Loucy (cell line): ENCODE measurements around the gene TBX3.

Experiments used
- H2AFZ ChIP-seq: fragments of 200-600 bp; sonication (generic); 2 replicates; pipeline ENCODE4 v1.6.0; 2016; ENCODE audit warnings: antibody characterized with exemption, mild to moderate bottlenecking, low read length, moderate library complexity
- H3F3A ChIP-seq: fragments of 200-600 bp; 2 replicates; pipeline ENCODE4 v1.6.0; 2016; ENCODE audit warnings: antibody characterized with exemption, low read depth, mild to moderate bottlenecking
- H3K27me3 ChIP-seq: fragments of 200-600 bp; sonication (generic); 2 replicates; pipeline ENCODE4 v1.6.1; 2014; ENCODE audit warnings: low read length, mild to moderate bottlenecking; ENCODE audit not compliant: insufficient read depth, poor library complexity, severe bottlenecking
- H3K36me3 ChIP-seq: fragments of 200-600 bp; sonication (generic); 2 replicates; pipeline ENCODE4 v1.6.1; 2016; ENCODE audit warnings: low read length; ENCODE audit not compliant: insufficient read depth
- H3K4me1 ChIP-seq: fragments of 200-600 bp; sonication (generic); 2 replicates; pipeline ENCODE4 v1.5.1; 2014; ENCODE audit warnings: low read length, mild to moderate bottlenecking; ENCODE audit not compliant: insufficient read depth, poor library complexity, severe bottlenecking
- H3K4me2 ChIP-seq: fragments of 200-600 bp; sonication (generic); 2 replicates; pipeline ENCODE4 v1.6.0; 2014; ENCODE audit warnings: antibody characterized with exemption, low read length, low read depth, mild to moderate bottlenecking; ENCODE audit not compliant: poor library complexity, severe bottlenecking
- H3K4me3 ChIP-seq: fragments of 200-600 bp; sonication (generic); 2 replicates; pipeline ENCODE4 v1.5.1; 2014; ENCODE audit warnings: low read length, mild to moderate bottlenecking, mixed read lengths; ENCODE audit not compliant: poor library complexity, severe bottlenecking
- H3K79me2 ChIP-seq: fragments of 200-600 bp; sonication (generic); 2 replicates; pipeline ENCODE4 v1.6.1; 2014; ENCODE audit warnings: low read length; ENCODE audit not compliant: insufficient read depth
- H3K9ac ChIP-seq: fragments of 200-600 bp; sonication (generic); 2 replicates; pipeline ENCODE4 v1.6.0; 2014; ENCODE audit warnings: mild to moderate bottlenecking, low read depth, low read length, moderate library complexity; ENCODE audit not compliant: poor library complexity, severe bottlenecking
- H3K9me2 ChIP-seq: fragments of 200-600 bp; sonication (generic); replicated peaks from 2 replicates; pipeline ENCODE4 v1.6.1; 2016; ENCODE audit warnings: low read depth, low read length, mixed read lengths
- H3K9me3 ChIP-seq: fragments of 200-600 bp; sonication (generic); 2 replicates; pipeline ENCODE4 v1.6.1; 2014; ENCODE audit warnings: mild to moderate bottlenecking, antibody characterized with exemption, low read length, low read depth; ENCODE audit not compliant: insufficient read depth
- H4K20me1 ChIP-seq: fragments of 200-600 bp; sonication (generic); 2 replicates; pipeline ENCODE4 v1.6.0; 2014; ENCODE audit warnings: antibody characterized with exemption, low read length, mild to moderate bottlenecking; ENCODE audit not compliant: insufficient read depth, poor library complexity, severe bottlenecking
- CTCF ChIP-seq: fragments of 200-600 bp; sonication (generic); conservative IDR thresholded peaks from 2 replicates; pipeline ENCODE4 v1.5.1; 2014; ENCODE audit warnings: mild to moderate bottlenecking, antibody characterized with exemption, low read length
- EZH2phosphoT487 ChIP-seq: fragments of 200-600 bp; IDR thresholded peaks from 2 replicates; pipeline ENCODE4 v1.6.1; 2018; ENCODE audit warnings: antibody characterized with exemption, mild to moderate bottlenecking, moderate library complexity, borderline replicate concordance

TBX3 gene

GRCh38 chr12:114679942-114680341, 4.0 kb downstream of the TBX3 start:
- TF ChIP-seq EZH2phosphoT487 (no peak), CTCF (no peak)
- Histone ChIP-seq H3K9me3 (peaks cover 2% of the 10 kb centered on the region; the same call in 1 of the 2 replicates), H4K20me1 (no peaks in the 10 kb centered on the region), H3K9me2 (no peaks in the 10 kb centered on the region), H3K4me3 (no peak overlapping the region), H2AFZ (no peak overlapping the region), H3K36me3 (no peaks in the 10 kb centered on the region), H3K79me2 (no peaks in the 10 kb centered on the region), H3K4me1 (no peaks in the 10 kb centered on the region), H3F3A (no peaks in the 10 kb centered on the region), H3K27me3 (no peaks in the 10 kb centered on the region), H3K4me2 (no peak overlapping the region), H3K9ac (no peak overlapping the region)

DNA sequence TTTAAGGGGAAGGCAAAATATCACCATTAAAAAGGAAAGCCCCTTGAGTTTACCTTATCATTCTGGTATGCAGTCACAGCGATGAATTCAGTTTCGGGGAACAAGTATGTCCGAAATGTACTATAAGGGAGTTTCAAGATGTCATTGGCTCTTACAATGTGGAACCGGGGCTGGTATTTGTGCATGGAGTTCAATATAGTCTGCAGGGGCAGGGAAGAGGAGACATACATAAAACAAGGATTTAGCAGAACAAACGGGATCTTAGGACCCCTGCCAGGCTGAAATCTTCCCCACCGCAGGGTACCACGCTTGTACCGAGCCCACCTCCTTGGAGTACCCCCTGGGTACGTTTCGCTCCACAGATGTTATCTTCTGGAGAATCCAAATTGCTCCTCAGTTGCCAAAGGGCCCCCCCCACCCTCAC, 4.5 kb downstream of the TBX3 start:
- no peak overlapping the region for H3K4me2 ChIP-seq
- no peaks in the 10 kb centered on the region for H3K36me3 ChIP-seq

DNA sequence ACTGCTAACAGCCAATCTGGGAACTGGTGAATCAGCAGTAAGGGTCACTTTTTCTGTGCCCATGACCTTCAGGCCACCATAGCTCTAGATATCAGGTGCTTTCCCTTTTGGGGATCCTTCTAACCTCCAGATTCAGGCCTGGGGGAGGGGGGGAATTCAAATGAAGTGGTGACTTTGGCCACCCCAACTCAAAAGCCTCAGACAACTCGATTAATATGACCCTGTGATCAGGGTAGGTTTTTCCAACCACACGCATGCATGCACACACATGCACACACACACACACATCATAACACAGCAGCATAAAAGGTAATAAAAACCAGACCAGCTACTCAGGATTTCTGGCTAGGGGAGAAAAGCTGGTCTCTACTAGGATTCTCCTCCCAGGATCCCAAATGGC, 5.3 kb downstream of the TBX3 start:
- Histone ChIP-seq H3K4me2 (no peak overlapping the region), H3K9me2 (no peaks in the 10 kb centered on the region), H3F3A (no peaks in the 10 kb centered on the region), H4K20me1 (no peaks in the 10 kb centered on the region), H2AFZ (no peak overlapping the region), H3K4me1 (no peaks in the 10 kb centered on the region), H3K79me2 (no peaks in the 10 kb centered on the region), H3K4me3 (no peak overlapping the region), H3K9ac (no peak overlapping the region), H3K36me3 (no peaks in the 10 kb centered on the region), H3K9me3 (peaks cover 2% of the 10 kb centered on the region; the same call in 1 of the 2 replicates), H3K27me3 (no peaks in the 10 kb centered on the region)
- TF ChIP-seq CTCF (no peak), EZH2phosphoT487 (no peak)

More for the DNA sequence above, 4.5 kb downstream of the TBX3 start:
- no peak overlapping the region for H2AFZ ChIP-seq
- TF ChIP-seq CTCF: no peak
- no peak for TF ChIP-seq EZH2phosphoT487
- H4K20me1 ChIP-seq: no peaks in the 10 kb centered on the region
- H3K27me3 ChIP-seq: no peaks in the 10 kb centered on the region
- H3K4me1 ChIP-seq: no peaks in the 10 kb centered on the region
- no peaks in the 10 kb centered on the region for H3F3A ChIP-seq
- no peaks in the 10 kb centered on the region for H3K79me2 ChIP-seq
- H3K4me3 ChIP-seq: no peak overlapping the region
- H3K9me2 ChIP-seq: no peaks in the 10 kb centered on the region
- H3K9ac ChIP-seq: no peak overlapping the region
- peaks cover 2% of the 10 kb centered on the region; the same call in 1 of the 2 replicates for H3K9me3 ChIP-seq
